ENCODE results near the gene HSD17B7. TPM values are rescaled to one million over a fixed set of nuclear protein-coding genes. Genes with fewer than 3 reads are reported as not detected.

HSD17B7 gene
- total and polyA plus RNA-seq, 9 of the 15 experiments (the other 6 are each of a cell fraction or from before 2014, with no cell fraction given), result 12.7 to 48.7 (median 21.3) TPM

DNA sequence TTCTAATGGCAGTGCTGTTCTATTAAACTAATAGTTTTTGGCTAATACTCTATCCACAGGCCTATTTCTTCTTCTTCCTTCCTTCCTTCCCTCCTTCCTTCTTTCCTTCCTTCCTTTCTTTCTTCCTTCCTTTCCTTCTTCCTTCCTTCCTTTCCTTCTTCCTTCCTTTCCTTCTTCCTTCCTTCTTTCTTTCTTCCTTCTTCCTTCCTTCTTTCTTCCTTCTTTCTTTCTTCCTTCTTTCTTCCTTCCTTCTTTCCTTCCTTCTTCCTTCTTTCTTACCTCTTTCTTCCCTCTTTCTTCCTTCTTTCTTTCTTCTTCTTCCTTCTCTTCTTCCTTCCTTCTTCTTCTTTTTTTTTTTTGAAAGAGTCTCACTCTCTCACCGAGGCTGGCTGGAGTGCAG is 38.8 kb downstream of the HSD17B7 start (continued):
- TF ChIP-seq, protein P1, sequence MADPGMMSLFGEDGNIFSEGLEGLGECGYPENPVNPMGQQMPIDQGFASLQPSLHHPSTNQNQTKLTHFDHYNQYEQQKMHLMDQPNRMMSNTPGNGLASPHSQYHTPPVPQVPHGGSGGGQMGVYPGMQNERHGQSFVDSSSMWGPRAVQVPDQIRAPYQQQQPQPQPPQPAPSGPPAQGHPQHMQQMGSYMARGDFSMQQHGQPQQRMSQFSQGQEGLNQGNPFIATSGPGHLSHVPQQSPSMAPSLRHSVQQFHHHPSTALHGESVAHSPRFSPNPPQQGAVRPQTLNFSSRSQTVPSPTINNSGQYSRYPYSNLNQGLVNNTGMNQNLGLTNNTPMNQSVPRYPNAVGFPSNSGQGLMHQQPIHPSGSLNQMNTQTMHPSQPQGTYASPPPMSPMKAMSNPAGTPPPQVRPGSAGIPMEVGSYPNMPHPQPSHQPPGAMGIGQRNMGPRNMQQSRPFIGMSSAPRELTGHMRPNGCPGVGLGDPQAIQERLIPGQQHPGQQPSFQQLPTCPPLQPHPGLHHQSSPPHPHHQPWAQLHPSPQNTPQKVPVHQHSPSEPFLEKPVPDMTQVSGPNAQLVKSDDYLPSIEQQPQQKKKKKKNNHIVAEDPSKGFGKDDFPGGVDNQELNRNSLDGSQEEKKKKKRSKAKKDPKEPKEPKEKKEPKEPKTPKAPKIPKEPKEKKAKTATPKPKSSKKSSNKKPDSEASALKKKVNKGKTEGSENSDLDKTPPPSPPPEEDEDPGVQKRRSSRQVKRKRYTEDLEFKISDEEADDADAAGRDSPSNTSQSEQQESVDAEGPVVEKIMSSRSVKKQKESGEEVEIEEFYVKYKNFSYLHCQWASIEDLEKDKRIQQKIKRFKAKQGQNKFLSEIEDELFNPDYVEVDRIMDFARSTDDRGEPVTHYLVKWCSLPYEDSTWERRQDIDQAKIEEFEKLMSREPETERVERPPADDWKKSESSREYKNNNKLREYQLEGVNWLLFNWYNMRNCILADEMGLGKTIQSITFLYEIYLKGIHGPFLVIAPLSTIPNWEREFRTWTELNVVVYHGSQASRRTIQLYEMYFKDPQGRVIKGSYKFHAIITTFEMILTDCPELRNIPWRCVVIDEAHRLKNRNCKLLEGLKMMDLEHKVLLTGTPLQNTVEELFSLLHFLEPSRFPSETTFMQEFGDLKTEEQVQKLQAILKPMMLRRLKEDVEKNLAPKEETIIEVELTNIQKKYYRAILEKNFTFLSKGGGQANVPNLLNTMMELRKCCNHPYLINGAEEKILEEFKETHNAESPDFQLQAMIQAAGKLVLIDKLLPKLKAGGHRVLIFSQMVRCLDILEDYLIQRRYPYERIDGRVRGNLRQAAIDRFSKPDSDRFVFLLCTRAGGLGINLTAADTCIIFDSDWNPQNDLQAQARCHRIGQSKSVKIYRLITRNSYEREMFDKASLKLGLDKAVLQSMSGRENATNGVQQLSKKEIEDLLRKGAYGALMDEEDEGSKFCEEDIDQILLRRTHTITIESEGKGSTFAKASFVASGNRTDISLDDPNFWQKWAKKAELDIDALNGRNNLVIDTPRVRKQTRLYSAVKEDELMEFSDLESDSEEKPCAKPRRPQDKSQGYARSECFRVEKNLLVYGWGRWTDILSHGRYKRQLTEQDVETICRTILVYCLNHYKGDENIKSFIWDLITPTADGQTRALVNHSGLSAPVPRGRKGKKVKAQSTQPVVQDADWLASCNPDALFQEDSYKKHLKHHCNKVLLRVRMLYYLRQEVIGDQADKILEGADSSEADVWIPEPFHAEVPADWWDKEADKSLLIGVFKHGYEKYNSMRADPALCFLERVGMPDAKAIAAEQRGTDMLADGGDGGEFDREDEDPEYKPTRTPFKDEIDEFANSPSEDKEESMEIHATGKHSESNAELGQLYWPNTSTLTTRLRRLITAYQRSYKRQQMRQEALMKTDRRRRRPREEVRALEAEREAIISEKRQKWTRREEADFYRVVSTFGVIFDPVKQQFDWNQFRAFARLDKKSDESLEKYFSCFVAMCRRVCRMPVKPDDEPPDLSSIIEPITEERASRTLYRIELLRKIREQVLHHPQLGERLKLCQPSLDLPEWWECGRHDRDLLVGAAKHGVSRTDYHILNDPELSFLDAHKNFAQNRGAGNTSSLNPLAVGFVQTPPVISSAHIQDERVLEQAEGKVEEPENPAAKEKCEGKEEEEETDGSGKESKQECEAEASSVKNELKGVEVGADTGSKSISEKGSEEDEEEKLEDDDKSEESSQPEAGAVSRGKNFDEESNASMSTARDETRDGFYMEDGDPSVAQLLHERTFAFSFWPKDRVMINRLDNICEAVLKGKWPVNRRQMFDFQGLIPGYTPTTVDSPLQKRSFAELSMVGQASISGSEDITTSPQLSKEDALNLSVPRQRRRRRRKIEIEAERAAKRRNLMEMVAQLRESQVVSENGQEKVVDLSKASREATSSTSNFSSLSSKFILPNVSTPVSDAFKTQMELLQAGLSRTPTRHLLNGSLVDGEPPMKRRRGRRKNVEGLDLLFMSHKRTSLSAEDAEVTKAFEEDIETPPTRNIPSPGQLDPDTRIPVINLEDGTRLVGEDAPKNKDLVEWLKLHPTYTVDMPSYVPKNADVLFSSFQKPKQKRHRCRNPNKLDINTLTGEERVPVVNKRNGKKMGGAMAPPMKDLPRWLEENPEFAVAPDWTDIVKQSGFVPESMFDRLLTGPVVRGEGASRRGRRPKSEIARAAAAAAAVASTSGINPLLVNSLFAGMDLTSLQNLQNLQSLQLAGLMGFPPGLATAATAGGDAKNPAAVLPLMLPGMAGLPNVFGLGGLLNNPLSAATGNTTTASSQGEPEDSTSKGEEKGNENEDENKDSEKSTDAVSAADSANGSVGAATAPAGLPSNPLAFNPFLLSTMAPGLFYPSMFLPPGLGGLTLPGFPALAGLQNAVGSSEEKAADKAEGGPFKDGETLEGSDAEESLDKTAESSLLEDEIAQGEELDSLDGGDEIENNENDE (IDR thresholded peaks at IDR 0.05; ENCODE audit: low read depth, low read length), result no peak
- TF ChIP-seq CXXC5 (CRISPR knock-in tag; IDR thresholded peaks at IDR 0.05), result no peak
- TF ChIP-seq, protein P2, sequence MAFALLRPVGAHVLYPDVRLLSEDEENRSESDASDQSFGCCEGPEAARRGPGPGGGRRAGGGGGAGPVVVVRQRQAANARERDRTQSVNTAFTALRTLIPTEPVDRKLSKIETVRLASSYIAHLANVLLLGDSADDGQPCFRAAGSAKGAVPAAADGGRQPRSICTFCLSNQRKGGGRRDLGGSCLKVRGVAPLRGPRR (CRISPR knock-in tag; IDR thresholded peaks at IDR 0.05), result no peak
- TF ChIP-seq, protein P3, sequence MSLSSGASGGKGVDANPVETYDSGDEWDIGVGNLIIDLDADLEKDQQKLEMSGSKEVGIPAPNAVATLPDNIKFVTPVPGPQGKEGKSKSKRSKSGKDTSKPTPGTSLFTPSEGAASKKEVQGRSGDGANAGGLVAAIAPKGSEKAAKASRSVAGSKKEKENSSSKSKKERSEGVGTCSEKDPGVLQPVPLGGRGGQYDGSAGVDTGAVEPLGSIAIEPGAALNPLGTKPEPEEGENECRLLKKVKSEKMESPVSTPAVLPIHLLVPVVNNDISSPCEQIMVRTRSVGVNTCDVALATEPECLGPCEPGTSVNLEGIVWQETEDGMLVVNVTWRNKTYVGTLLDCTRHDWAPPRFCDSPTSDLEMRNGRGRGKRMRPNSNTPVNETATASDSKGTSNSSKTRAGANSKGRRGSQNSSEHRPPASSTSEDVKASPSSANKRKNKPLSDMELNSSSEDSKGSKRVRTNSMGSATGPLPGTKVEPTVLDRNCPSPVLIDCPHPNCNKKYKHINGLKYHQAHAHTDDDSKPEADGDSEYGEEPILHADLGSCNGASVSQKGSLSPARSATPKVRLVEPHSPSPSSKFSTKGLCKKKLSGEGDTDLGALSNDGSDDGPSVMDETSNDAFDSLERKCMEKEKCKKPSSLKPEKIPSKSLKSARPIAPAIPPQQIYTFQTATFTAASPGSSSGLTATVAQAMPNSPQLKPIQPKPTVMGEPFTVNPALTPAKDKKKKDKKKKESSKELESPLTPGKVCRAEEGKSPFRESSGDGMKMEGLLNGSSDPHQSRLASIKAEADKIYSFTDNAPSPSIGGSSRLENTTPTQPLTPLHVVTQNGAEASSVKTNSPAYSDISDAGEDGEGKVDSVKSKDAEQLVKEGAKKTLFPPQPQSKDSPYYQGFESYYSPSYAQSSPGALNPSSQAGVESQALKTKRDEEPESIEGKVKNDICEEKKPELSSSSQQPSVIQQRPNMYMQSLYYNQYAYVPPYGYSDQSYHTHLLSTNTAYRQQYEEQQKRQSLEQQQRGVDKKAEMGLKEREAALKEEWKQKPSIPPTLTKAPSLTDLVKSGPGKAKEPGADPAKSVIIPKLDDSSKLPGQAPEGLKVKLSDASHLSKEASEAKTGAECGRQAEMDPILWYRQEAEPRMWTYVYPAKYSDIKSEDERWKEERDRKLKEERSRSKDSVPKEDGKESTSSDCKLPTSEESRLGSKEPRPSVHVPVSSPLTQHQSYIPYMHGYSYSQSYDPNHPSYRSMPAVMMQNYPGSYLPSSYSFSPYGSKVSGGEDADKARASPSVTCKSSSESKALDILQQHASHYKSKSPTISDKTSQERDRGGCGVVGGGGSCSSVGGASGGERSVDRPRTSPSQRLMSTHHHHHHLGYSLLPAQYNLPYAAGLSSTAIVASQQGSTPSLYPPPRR (CRISPR knock-in tag; IDR thresholded peaks at IDR 0.05; ENCODE audit: borderline replicate concordance), result no peak
- TF ChIP-seq, protein P4, sequence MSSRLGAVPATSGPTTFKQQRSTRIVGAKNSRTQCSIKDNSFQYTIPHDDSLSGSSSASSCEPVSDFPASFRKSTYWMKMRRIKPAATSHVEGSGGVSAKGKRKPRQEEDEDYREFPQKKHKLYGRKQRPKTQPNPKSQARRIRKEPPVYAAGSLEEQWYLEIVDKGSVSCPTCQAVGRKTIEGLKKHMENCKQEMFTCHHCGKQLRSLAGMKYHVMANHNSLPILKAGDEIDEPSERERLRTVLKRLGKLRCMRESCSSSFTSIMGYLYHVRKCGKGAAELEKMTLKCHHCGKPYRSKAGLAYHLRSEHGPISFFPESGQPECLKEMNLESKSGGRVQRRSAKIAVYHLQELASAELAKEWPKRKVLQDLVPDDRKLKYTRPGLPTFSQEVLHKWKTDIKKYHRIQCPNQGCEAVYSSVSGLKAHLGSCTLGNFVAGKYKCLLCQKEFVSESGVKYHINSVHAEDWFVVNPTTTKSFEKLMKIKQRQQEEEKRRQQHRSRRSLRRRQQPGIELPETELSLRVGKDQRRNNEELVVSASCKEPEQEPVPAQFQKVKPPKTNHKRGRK (tag; IDR thresholded peaks at IDR 0.05), result peak; percentile 95
- TF ChIP-seq YY1 (IDR thresholded peaks at IDR 0.05; ENCODE audit: borderline replicate concordance in 1 of 3, control insufficient read depth in 1 of 3, extremely low read depth in 1 of 3, insufficient read depth in 3 of 3, insufficient read length in 1 of 3, insufficient replicate concordance in 2 of 3, low read depth in 1 of 3, low read length in 2 of 3), result no peak
- no peak for TF ChIP-seq ZNF445 (CRISPR knock-in tag; IDR thresholded peaks at IDR 0.05; ENCODE audit: low read depth)
- no peak for TF ChIP-seq GATA2 (CRISPR knock-in tag; IDR thresholded peaks at IDR 0.05)

All from K562 (cell line).